ENCODE data around the gene RPP30.

DNA sequence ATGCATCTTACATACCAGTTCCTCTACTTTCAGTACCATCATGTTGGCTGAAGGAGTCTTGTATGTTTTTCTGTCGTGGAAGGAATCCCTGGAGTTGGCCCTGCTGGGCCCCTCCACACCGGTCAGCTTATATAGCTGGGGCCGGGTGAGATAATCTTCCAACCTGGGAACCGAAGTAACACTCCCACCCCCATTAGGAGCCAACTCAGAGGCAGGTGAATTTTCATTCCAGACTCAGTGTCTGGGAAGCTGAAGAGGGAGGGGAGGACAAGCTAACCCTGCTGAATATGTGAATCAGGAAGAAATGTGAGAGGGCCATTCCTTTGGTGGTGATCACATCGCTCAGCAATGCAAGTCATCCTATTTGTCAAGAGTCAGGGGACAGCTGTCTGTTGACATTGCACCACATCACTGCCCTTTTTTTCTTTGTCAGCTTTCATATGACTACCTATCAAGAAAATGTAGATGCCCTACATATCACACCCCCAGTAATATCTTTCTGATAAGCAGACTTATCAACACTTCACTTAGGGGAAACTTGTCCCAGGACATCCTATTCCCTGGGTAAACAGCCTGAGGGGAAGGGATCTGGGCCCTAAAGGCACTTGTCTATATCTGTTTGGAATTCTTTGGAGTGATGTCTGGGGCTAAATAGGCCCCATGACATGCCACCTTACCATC lies 49.4 kb downstream of the RPP30 start, which contains the start of gene ANKRD1:
- TF ChIP-seq TCF7L2 (IDR thresholded peaks at IDR 0.05; ENCODE audit: borderline replicate concordance, extremely low read depth, insufficient read depth, insufficient read length): no peak
- TF ChIP-seq YY1 (IDR thresholded peaks at IDR 0.05; ENCODE audit: extremely low read depth, insufficient replicate concordance, low read depth, low read length): no peak
- TF ChIP-seq POLR2AphosphoS5 (IDR thresholded peaks at IDR 0.05; ENCODE audit: low read depth, low read length): peak; percentile 33; the same call in 1 of the 2 replicates
- no peak for TF ChIP-seq POLR2A (IDR thresholded peaks at IDR 0.05; ENCODE audit: borderline replicate concordance, extremely low read depth, insufficient read depth, insufficient read length)
- TF ChIP-seq, protein P1, sequence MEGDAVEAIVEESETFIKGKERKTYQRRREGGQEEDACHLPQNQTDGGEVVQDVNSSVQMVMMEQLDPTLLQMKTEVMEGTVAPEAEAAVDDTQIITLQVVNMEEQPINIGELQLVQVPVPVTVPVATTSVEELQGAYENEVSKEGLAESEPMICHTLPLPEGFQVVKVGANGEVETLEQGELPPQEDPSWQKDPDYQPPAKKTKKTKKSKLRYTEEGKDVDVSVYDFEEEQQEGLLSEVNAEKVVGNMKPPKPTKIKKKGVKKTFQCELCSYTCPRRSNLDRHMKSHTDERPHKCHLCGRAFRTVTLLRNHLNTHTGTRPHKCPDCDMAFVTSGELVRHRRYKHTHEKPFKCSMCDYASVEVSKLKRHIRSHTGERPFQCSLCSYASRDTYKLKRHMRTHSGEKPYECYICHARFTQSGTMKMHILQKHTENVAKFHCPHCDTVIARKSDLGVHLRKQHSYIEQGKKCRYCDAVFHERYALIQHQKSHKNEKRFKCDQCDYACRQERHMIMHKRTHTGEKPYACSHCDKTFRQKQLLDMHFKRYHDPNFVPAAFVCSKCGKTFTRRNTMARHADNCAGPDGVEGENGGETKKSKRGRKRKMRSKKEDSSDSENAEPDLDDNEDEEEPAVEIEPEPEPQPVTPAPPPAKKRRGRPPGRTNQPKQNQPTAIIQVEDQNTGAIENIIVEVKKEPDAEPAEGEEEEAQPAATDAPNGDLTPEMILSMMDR (IDR thresholded peaks at IDR 0.05 in 2 of 3, conservative IDR thresholded peaks at IDR 0.05 in 1 of 3; ENCODE audit: borderline replicate concordance in 1 of 3, insufficient read depth in 1 of 3, low read depth in 2 of 3, low read length in 2 of 3): no peak
- TF ChIP-seq CBX3 (IDR thresholded peaks at IDR 0.05; ENCODE audit: low read depth): no peak; the same call in 1 of the 2 replicates
- TF ChIP-seq ELF1 (IDR thresholded peaks at IDR 0.05; ENCODE audit: borderline replicate concordance, low read depth): no peak
- peak; percentile 83 for TF ChIP-seq JUND (IDR thresholded peaks at IDR 0.05)
- no peak for TF ChIP-seq SRF (IDR thresholded peaks at IDR 0.05; ENCODE audit: low read depth)
- TF ChIP-seq EZH2phosphoT487 (IDR thresholded peaks at IDR 0.05; ENCODE audit: borderline replicate concordance): no peak
- peak; percentile 71 for TF ChIP-seq FOSL1 (IDR thresholded peaks at IDR 0.05; ENCODE audit: low read depth)
- peak; percentile 82 for TF ChIP-seq SIN3A (IDR thresholded peaks at IDR 0.05; ENCODE audit: low read depth)
- TF ChIP-seq, protein P2, sequence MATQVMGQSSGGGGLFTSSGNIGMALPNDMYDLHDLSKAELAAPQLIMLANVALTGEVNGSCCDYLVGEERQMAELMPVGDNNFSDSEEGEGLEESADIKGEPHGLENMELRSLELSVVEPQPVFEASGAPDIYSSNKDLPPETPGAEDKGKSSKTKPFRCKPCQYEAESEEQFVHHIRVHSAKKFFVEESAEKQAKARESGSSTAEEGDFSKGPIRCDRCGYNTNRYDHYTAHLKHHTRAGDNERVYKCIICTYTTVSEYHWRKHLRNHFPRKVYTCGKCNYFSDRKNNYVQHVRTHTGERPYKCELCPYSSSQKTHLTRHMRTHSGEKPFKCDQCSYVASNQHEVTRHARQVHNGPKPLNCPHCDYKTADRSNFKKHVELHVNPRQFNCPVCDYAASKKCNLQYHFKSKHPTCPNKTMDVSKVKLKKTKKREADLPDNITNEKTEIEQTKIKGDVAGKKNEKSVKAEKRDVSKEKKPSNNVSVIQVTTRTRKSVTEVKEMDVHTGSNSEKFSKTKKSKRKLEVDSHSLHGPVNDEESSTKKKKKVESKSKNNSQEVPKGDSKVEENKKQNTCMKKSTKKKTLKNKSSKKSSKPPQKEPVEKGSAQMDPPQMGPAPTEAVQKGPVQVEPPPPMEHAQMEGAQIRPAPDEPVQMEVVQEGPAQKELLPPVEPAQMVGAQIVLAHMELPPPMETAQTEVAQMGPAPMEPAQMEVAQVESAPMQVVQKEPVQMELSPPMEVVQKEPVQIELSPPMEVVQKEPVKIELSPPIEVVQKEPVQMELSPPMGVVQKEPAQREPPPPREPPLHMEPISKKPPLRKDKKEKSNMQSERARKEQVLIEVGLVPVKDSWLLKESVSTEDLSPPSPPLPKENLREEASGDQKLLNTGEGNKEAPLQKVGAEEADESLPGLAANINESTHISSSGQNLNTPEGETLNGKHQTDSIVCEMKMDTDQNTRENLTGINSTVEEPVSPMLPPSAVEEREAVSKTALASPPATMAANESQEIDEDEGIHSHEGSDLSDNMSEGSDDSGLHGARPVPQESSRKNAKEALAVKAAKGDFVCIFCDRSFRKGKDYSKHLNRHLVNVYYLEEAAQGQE (IDR thresholded peaks at IDR 0.05; ENCODE audit: low read depth): no peak

Data from HCT116 (cell line).